Erythroblast (primary cell): ENCODE measurements around the gene TRIM63.

Experiments used
- GATA1 ChIP-seq: IDR thresholded peaks from 2 replicates; pipeline ENCODE4 v1.6.1; 2011; ENCODE audit warnings: low read depth, mild to moderate bottlenecking, control low read depth, low read length, moderate library complexity
- POLR2A ChIP-seq: IDR thresholded peaks from 2 replicates; pipeline ENCODE4 v1.6.1; 2011; ENCODE audit warnings: mild to moderate bottlenecking, low read length

DNA sequence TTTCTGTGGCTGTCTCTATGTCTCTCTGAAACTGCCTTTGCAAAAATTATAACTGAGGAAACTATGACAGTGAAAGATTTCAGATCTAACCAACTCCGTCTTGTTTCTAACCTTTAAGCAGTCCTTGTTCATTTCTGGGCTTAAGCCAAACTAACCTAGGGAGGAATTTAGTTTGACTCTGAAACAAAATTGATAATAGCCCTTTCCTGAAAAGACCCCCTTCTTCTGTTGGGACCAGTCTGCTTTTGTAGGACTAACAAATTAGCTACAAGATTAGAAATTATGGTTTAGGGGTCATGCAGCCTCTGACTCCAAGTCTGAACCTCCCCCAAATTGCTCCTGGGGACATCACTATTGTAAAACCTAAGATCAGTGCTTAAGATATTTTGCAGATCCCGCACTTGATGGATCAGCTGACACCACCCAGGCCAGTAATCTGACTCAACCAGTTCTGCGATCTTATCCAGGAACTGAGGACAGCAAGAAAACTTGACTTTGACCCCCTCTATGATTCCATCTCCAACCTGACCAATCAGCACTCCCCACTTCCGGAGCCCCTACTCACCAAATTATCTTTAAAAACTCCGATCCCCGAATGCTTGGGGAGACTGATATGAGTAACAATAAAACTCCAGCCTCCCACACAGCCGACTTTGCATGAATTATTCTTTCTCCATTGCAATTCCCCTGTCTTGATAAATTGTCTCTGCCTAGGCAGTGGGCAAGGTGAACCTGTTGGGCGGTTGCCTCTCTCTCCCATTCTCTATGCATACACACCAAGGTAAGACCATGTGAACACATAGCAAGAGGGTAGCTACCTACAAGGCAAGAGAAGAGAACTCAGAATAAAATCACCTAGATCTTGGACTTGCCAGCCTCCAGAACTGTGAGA lies 11.1 kb upstream of the TRIM63 start:
- TF ChIP-seq POLR2A (no peak), GATA1 (no peak)
